ENCODE data around the gene NKX3-2.

NKX3-2 gene

GRCh38 chr4:13536607-13537006, 7.7 kb downstream of the NKX3-2 start:
- TF ChIP-seq CTCF (conservative IDR thresholded peaks at IDR 0.05): no peak

DNA sequence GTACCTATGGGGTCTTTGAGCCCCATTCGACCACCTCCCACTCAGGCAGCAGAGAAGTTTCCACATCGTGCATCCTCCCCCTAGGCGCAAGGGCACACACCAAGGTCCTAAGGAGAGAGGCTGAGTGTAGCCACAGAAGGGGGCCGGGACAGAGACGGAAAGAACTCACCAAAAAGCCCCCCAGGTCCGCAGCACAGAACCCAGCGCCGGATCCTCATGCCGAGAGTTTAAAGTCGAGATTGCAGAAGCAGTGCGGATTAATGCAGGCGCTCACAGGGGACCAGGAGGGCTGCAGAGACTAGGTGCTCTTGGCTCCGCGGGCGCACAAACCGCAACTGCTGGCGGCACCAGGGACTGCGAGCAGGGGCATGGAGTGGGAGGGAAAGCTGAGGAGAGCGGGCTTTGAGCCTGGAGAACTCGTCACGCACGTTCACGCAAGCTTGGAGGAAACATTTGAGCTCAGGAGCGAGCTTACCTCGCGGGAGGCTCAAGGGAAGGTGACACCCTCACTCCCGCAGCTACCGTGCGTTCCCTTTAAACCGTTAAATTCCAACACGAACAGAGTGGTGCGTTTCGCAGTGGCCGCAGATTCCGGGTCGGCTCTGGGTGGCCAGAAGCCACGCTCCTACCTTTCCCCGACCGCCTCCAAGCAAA, 8.5 kb downstream of the NKX3-2 start:
- no peak overlapping the region for H3K27ac ChIP-seq
- no peak for TF ChIP-seq CTCF (conservative IDR thresholded peaks at IDR 0.05)

More at GRCh38 chr4:13536607-13537006, 7.7 kb downstream of the NKX3-2 start:
- no peak overlapping the region for H3K27ac ChIP-seq

GRCh38 chr4:13535118-13535517, 9.2 kb downstream of the NKX3-2 start:
- TF ChIP-seq CTCF (conservative IDR thresholded peaks at IDR 0.05): no peak
- no peak overlapping the region for H3K27ac ChIP-seq

- no peak overlapping the region for H3K27ac ChIP-seq
- TF ChIP-seq CTCF (conservative IDR thresholded peaks at IDR 0.05): no peak
Observed at GRCh38 chr4:13534344-13535063, 9.8 kb downstream of the NKX3-2 start.

DNA sequence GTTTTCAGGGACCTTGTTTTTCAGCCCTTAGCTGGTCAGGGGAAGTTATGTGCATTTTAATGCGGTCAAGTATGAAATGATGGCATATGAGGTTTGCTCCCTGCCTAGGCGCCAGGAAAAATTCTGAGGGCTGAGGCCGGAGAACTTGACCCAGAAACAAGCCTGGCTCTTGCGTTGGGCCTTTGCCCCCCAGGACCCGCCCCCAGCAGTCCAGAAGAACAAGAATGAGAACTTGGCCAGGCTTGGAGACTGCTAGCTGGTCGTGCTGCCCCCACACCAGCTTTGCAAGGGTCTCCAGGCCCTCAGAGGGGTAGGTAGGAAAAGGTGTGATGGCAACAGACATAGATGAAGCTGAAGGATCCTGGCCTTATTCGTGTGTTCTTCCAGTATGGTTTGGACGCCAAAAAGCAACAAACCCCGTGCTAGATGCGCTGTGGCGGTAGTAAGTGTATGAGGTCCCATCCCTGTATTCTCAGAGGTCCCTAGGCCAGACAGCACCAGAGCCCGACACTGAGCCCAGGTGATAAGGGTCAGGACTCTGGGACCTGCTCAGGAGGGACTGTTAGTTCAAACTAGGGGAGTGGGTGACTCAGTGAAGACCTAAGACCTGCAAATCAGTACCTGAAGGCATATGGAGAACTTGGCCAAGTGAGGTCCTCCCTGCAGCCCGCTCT, 10.5 kb downstream of the NKX3-2 start:
- H3K27ac ChIP-seq: no peak overlapping the region
- no peak for TF ChIP-seq CTCF (conservative IDR thresholded peaks at IDR 0.05)

DNA sequence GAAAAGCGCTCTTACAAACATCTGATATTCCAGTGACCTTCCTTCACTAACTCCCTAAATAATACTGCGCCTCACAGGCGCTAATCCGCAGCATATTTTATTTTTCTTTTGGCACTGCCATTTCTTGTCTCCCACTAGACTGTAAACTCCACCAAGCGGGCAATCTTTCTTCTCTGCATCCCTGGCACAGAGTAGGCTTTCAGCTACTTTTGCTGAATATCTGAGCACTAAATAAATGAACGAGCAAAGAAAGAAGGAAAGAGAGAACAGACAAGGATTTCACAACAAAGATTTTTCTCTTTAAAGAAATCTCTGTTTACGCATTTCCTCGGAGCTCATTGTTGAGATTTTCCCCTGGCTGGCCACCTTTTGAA, 12.7 kb downstream of the NKX3-2 start:
- no peak overlapping the region for H3K27ac ChIP-seq
- TF ChIP-seq CTCF (conservative IDR thresholded peaks at IDR 0.05): no peak

GRCh38 chr4:13530823-13531624, 13.3 kb downstream of the NKX3-2 start:
- no peak overlapping the region for H3K27ac ChIP-seq
- TF ChIP-seq CTCF (conservative IDR thresholded peaks at IDR 0.05): no peak

All from VCaP (cell line).